K562 (cell line): ENCODE data around the gene CDC20. TPM values are rescaled to one million over a fixed set of nuclear protein-coding genes. Genes with fewer than 3 reads are reported as not detected.

ENCODE experiments used
- CBX8 ChIP-seq: fragments of 200-600 bp; sonication (generic); IDR thresholded peaks from 2 replicates; pipeline ENCODE4 v1.6.1; 2012; ENCODE audit warnings: borderline replicate concordance, mixed run types, low read depth, mild to moderate bottlenecking, moderate library complexity, mixed read lengths, low read length, control low read depth, inconsistent platforms; ENCODE audit not compliant: poor library complexity, severe bottlenecking; ENCODE audit errors: extremely low read depth
- ETS2 ChIP-seq: IDR thresholded peaks from 2 replicates; pipeline ENCODE4 v1.6.1; 2016; ENCODE audit warnings: borderline replicate concordance, missing genetic modification characterization, mild to moderate bottlenecking, moderate library complexity, missing compliant biosample characterization; ENCODE audit not compliant: poor library complexity, severe bottlenecking
- GABPB1 ChIP-seq: sonication (generic); formaldehyde crosslinking; IDR thresholded peaks from 2 replicates; pipeline ENCODE4 v1.8.0; 2022; ENCODE audit warnings: mild to moderate bottlenecking, missing genetic modification reagents
- HDAC1 ChIP-seq, 2 experiments: fragments of 450-650 bp; IDR thresholded peaks; 2 replicates each; pipeline ENCODE4 v1.6.1; 2016 to 2017; ENCODE audit warnings: inconsistent platforms in 1 of 2, mild to moderate bottlenecking in 1 of 2, moderate library complexity in 1 of 2
- HNRNPUL1 ChIP-seq: fragments of 200-400 bp; formaldehyde crosslinking; IDR thresholded peaks from 2 replicates; pipeline ENCODE4 v1.6.1; 2017; ENCODE audit warnings: low read length
- ILK ChIP-seq: fragments of 450-650 bp; IDR thresholded peaks from 2 replicates; pipeline ENCODE4 v1.6.1; 2016; ENCODE audit warnings: missing genetic modification characterization, low read depth, mild to moderate bottlenecking, missing compliant biosample characterization, moderate library complexity, borderline replicate concordance
- MCM7 ChIP-seq, 2 experiments: fragments of 450-650 bp; IDR thresholded peaks; 2 replicates each; pipeline ENCODE4 v1.6.1; 2016 to 2018
- NBN ChIP-seq: fragments of 450-650 bp; IDR thresholded peaks from 2 replicates; pipeline ENCODE4 v1.6.1; 2016; ENCODE audit warnings: low read depth, mild to moderate bottlenecking
- NCOR1 ChIP-seq: fragments of 450-650 bp; IDR thresholded peaks from 2 replicates; pipeline ENCODE4 v1.6.1; 2016; ENCODE audit warnings: mild to moderate bottlenecking, moderate library complexity
- OTX1 ChIP-seq: fragments of 450-650 bp; formaldehyde crosslinking; IDR thresholded peaks from 2 replicates; pipeline ENCODE4 v1.4.0; 2022; ENCODE audit warnings: mild to moderate bottlenecking
- POLR2AphosphoS5 ChIP-seq: IDR thresholded peaks from 2 replicates; pipeline ENCODE4 v1.6.1; 2011; ENCODE audit warnings: mild to moderate bottlenecking, low read depth, low read length, moderate library complexity; ENCODE audit not compliant: control insufficient read depth, insufficient read depth
- ZNF239 ChIP-seq: fragments of 250-450 bp; sonication (Bioruptor Pico); IDR thresholded peaks from 2 replicates; pipeline ENCODE4 v1.4.0; 2020; ENCODE audit warnings: mild to moderate bottlenecking
- ZNF354B ChIP-seq: fragments of 250-450 bp; sonication (Bioruptor Pico); IDR thresholded peaks from 2 replicates; pipeline ENCODE4 v1.4.0; 2020
- ZNF707 ChIP-seq: fragments of 250-450 bp; sonication (Bioruptor Pico); conservative IDR thresholded peaks from 2 replicates; pipeline ENCODE4 v1.8.0; 2022; ENCODE audit warnings: inconsistent platforms, mild to moderate bottlenecking, moderate library complexity
- polyA plus RNA-seq, 8 experiments: library from polyadenylated mRNA; depleted of rRNA in 4 of 8; stranded (reverse) in 5 of 8; unstranded in 3 of 8; fragments of >200 nt; fragmentation: Nextera tagmentation in 2 of 8; fragmentation: Illumina TruSeq in 1 of 8; extraction: Ambion mirVana in 2 of 8; extraction: Trizol in 1 of 8; gene quantifications; 2 replicates each; pipeline versions ENCODE4 v1.2.1 to v1.2.3, GENCODE V29; 2011 to 2014; ENCODE audit warnings: inconsistent platforms in 1 of 8, missing spikeins in 1 of 8
- total RNA-seq, 7 experiments: library from RNA; depleted of rRNA in 6 of 7; stranded (reverse); fragments of >200 nt in 6 of 7; fragmentation: Illumina TruSeq in 2 of 7; extraction: Trizol in 2 of 7; gene quantifications; 2 replicates each; pipeline versions ENCODE4 v1.2.1 to v1.2.3, GENCODE V29; 2011 to 2021; ENCODE audit warnings: low replicate concordance in 1 of 7
- TF ChIP-seq, protein P1 (sequence below): fragments of 450-650 bp; formaldehyde crosslinking; IDR thresholded peaks from 2 replicates; pipeline ENCODE4 v1.4.0; 2022; ENCODE audit warnings: missing genetic modification characterization
- TF ChIP-seq, protein P2 (sequence below), 2 experiments: IDR thresholded peaks; 2 replicates each; pipeline ENCODE4 v1.6.1; 2011; ENCODE audit warnings: borderline replicate concordance in 1 of 2, control low read depth in 1 of 2, low read depth in 1 of 2, low read length in 1 of 2, mild to moderate bottlenecking in 1 of 2, mixed read lengths in 1 of 2, moderate library complexity in 1 of 2; ENCODE audit not compliant: insufficient read depth in 1 of 2, insufficient read length in 1 of 2, poor library complexity in 1 of 2, severe bottlenecking in 1 of 2; ENCODE audit errors: extremely low read depth in 1 of 2
- TF ChIP-seq, protein P3 (sequence below): sonication (generic); formaldehyde crosslinking; IDR thresholded peaks from 2 replicates; pipeline ENCODE4 v1.8.1; 2023; ENCODE audit warnings: mild to moderate bottlenecking, missing genetic modification reagents
- TF ChIP-seq, protein P4 (sequence below): fragments of 450-650 bp; formaldehyde crosslinking; IDR thresholded peaks from 2 replicates; pipeline ENCODE4 v1.4.0; 2020; ENCODE audit warnings: mild to moderate bottlenecking, mixed read lengths
- TF ChIP-seq, protein P5 (sequence below): sonication (generic); formaldehyde crosslinking; IDR thresholded peaks from 2 replicates; pipeline ENCODE4 v1.8.1; 2022; ENCODE audit warnings: missing genetic modification reagents
- TF ChIP-seq, protein P6 (sequence below): fragments of 250-450 bp; sonication (Bioruptor Pico); IDR thresholded peaks from 2 replicates; pipeline ENCODE4 v1.8.0; 2021; ENCODE audit warnings: moderate library complexity, mild to moderate bottlenecking, inconsistent platforms

CDC20 gene
- total and polyA plus RNA-seq, 9 of the 15 experiments (the other 6 are each of a cell fraction or from before 2014, with no cell fraction given), result 45.2 to 224 (median 121) TPM

DNA sequence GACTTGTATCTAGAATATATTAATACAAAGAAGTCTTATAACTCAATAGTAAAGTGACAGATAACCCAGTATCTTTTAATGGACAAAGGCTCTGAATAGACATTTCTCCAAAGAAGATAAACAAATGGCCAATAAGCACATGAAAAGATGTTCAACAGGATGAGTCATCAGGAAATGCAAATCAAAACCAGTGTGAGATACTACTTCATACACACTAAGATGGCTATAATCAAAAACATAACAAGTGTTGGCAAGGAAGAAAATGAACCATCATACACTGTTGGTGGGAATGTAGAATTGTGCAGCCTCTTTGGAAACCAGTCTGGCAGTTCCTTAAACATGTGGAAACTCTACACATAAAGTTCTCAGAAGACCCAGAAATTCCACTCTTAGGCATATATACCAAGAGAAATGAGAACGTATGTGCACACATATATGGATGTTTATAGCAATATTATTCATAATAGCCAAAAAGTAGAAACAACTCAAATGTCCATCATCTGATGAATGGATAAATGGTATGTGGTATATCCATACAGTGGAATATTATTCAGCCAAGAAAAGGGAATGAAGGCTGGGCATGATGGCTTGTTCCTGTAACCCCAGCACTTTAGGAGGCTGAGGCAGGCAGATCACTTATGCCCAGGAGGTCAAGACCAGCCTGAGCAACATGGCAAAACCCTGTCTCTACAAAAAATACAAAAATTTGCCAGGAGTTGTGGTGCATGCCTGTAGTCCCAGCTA lies 31.1 kb upstream of the CDC20 start (continued):
- TF ChIP-seq CBX8, result no peak
- no peak for TF ChIP-seq NCOR1
- TF ChIP-seq, protein P1, sequence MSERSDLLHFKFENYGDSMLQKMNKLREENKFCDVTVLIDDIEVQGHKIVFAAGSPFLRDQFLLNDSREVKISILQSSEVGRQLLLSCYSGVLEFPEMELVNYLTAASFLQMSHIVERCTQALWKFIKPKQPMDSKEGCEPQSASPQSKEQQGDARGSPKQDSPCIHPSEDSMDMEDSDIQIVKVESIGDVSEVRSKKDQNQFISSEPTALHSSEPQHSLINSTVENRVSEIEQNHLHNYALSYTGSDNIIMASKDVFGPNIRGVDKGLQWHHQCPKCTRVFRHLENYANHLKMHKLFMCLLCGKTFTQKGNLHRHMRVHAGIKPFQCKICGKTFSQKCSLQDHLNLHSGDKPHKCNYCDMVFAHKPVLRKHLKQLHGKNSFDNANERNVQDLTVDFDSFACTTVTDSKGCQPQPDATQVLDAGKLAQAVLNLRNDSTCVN (CRISPR knock-in tag), result no peak
- TF ChIP-seq, protein P2, sequence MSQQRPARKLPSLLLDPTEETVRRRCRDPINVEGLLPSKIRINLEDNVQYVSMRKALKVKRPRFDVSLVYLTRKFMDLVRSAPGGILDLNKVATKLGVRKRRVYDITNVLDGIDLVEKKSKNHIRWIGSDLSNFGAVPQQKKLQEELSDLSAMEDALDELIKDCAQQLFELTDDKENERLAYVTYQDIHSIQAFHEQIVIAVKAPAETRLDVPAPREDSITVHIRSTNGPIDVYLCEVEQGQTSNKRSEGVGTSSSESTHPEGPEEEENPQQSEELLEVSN (IDR thresholded peaks at IDR 0.05; ENCODE audit: borderline replicate concordance in 1 of 2, extremely low read depth in 1 of 2, insufficient read depth in 1 of 2, insufficient read length in 1 of 2, low read depth in 1 of 2, low read length in 1 of 2, poor library complexity in 1 of 2, severe bottlenecking in 1 of 2), result no peak
- TF ChIP-seq POLR2AphosphoS5, result no peak
- TF ChIP-seq NBN, result no peak
- TF ChIP-seq, protein P3, sequence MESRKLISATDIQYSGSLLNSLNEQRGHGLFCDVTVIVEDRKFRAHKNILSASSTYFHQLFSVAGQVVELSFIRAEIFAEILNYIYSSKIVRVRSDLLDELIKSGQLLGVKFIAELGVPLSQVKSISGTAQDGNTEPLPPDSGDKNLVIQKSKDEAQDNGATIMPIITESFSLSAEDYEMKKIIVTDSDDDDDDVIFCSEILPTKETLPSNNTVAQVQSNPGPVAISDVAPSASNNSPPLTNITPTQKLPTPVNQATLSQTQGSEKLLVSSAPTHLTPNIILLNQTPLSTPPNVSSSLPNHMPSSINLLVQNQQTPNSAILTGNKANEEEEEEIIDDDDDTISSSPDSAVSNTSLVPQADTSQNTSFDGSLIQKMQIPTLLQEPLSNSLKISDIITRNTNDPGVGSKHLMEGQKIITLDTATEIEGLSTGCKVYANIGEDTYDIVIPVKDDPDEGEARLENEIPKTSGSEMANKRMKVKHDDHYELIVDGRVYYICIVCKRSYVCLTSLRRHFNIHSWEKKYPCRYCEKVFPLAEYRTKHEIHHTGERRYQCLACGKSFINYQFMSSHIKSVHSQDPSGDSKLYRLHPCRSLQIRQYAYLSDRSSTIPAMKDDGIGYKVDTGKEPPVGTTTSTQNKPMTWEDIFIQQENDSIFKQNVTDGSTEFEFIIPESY (CRISPR knock-in tag), result no peak
- TF ChIP-seq ZNF239 (CRISPR knock-in tag), result no peak
- TF ChIP-seq HDAC1 (IDR thresholded peaks at IDR 0.05), result no peak
- TF ChIP-seq OTX1 (CRISPR knock-in tag), result no peak
- TF ChIP-seq ZNF707 (CRISPR knock-in tag), result no peak
- TF ChIP-seq, protein P4, sequence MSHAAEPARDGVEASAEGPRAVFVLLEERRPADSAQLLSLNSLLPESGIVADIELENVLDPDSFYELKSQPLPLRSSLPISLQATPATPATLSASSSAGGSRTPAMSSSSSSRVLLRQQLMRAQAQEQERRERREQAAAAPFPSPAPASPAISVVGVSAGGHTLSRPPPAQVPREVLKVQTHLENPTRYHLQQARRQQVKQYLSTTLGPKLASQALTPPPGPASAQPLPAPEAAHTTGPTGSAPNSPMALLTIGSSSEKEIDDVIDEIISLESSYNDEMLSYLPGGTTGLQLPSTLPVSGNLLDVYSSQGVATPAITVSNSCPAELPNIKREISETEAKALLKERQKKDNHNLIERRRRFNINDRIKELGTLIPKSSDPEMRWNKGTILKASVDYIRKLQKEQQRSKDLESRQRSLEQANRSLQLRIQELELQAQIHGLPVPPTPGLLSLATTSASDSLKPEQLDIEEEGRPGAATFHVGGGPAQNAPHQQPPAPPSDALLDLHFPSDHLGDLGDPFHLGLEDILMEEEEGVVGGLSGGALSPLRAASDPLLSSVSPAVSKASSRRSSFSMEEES (CRISPR knock-in tag), result no peak
- TF ChIP-seq ETS2 (tag), result no peak
- no peak for TF ChIP-seq ILK (tag)
- TF ChIP-seq MCM7 (IDR thresholded peaks at IDR 0.05), result no peak
- no peak for TF ChIP-seq HNRNPUL1
- TF ChIP-seq ZNF354B (CRISPR knock-in tag), result no peak
- TF ChIP-seq, protein P5, sequence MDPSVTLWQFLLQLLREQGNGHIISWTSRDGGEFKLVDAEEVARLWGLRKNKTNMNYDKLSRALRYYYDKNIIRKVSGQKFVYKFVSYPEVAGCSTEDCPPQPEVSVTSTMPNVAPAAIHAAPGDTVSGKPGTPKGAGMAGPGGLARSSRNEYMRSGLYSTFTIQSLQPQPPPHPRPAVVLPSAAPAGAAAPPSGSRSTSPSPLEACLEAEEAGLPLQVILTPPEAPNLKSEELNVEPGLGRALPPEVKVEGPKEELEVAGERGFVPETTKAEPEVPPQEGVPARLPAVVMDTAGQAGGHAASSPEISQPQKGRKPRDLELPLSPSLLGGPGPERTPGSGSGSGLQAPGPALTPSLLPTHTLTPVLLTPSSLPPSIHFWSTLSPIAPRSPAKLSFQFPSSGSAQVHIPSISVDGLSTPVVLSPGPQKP (CRISPR knock-in tag), result no peak
- TF ChIP-seq, protein P6, sequence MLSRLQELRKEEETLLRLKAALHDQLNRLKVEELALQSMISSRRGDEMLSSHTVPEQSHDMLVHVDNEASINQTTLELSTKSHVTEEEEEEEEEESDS (CRISPR knock-in tag), result no peak
- TF ChIP-seq GABPB1 (CRISPR knock-in tag), result no peak
